CD4-positive, alpha-beta T cell treated with Interleukin-4 for 4 hours (primary cell): ENCODE results near the gene WWOX.

ENCODE experiments used
- DNase-seq: peaks from one replicate; pipeline ENCODE4 v3.0.0-alpha.2; 2020

Gene WWOX

DNA sequence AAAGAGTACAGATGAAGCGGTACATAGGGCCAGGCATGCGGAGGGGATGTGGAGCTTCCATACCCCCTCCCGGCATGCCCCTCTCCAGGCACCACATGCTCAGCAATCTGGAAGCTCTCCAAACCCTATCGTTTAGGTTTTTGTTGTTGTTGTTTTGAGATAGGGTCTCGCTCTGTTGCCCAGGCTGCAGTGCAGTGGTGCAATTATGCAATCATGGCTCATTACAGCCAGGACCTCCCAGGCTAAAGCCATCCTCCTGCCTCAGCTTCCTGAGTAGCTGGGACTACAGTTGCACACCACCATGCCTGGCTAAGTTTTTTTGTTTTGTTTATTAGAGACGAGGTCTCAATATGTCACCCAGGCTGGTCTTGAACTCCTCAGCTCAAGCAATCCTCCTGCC is 50.8 kb downstream of the WWOX start:
- DNase-seq, result no peak

- DNase-seq, result no peak
Measured at GRCh38 chr16:78154729-78155461, 55.4 kb downstream of the WWOX start.

GRCh38 chr16:78155791-78156345 is 56.4 kb downstream of the WWOX start:
- no peak for DNase-seq

GRCh38 chr16:78161023-78161729 is 61.7 kb downstream of the WWOX start:
- DNase-seq, result no peak

DNA sequence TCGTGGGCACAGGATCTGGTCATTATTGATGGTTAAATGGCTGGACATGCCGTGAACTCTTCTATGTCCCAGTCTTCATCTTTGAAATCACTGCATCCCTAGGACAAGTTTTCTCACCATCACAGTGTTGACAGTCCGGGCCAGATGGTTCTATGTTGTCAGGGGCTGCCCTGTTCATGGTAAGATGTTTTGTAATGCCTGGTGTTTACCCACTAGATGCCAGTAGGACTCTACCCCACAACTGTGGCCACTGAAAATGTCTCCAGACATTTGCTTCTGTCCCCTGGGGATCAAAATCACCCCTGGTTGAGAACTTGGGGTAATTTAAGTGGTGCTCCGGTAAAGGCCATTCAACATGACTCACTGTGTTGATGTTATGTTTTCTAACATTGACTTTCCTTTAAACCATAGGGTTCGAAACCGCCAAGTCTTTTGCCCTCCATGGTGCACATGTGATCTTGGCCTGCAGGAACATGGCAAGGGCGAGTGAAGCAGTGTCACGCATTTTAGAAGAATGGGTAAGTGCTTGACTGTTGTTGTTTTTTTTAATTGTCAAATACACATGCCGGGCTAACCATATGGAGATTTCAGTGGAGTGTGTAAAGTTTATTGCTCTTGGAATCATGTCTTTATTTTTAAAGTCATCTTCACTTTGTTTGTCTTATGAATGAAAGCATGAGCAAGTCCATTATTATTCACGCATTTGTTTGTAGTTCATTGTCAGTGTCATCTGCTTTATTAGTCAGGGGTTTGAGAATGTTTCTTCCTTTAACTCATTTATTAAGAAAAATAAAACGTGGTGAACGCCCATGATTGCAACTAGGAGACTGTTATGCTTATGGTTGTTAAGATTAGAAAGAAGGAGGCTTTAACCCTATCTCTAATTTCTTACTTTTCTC is 64.6 kb downstream of the WWOX start:
- no peak for DNase-seq

- no peak for DNase-seq
Measured at GRCh38 chr16:78170494-78170933, 71.1 kb downstream of the WWOX start.

GRCh38 chr16:78175287-78175686 is 75.8 kb downstream of the WWOX start:
- no peak for DNase-seq

- DNase-seq, result no peak
Measured at GRCh38 chr16:78176435-78176834, 77.0 kb downstream of the WWOX start.

DNA sequence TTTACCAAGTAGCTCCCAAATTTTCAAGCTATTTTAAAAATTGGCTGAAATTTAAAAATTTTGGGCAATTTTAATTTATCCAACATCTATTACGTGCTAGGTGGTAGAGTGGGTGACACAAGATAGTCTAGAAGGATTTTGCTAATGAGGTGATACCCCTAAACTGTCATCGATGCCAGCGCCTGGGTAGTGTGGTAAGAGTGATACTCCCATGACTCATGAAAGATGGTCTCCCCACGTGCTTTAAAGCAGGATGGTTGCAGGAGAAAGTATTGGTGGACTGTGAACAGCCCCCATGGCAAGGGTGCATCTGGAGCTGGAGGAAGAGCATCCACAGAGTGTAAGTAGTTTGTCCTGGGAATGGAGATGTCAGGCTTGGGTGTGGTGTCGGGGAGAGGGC is 77.8 kb downstream of the WWOX start:
- DNase-seq, result no peak

DNA sequence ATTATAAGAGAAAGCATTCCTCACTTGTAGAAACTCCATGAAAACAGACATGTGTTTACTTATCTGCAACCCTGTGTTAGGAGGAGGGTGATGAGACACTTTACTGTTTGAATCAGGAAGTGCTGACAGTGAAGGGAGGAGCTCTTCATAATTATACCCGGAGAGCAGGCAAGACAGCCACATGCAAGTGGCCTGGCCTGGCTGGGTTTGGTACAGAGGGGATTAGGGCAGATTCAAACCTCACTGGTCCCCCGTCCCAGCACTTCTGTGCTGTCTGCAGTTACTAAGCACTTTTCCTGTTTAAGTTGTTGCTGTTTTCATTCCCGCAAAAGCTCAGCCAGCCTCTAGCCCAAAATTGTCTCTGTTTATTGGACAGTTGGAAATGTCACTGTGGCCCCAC is 78.5 kb downstream of the WWOX start:
- DNase-seq, result no peak

DNA sequence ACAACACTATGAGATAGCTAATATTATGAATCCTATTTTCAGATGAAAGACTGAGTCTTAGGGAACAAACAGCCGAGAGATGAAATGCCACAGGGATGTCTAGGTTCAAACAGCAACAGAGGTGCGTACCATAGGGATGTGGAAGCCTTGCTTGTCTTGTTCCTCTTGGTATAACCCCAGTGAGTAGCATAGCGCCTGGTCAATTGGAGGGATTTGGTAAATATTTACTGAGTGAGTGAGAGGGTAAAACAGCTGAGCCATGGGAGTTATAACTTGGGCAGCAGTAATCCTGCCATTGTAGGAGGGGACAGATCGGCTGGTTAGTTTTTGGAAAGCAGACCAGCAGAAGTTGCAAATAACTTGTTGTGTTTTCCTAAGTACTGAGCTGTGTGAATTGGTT is 80.2 kb downstream of the WWOX start:
- no peak for DNase-seq

DNA sequence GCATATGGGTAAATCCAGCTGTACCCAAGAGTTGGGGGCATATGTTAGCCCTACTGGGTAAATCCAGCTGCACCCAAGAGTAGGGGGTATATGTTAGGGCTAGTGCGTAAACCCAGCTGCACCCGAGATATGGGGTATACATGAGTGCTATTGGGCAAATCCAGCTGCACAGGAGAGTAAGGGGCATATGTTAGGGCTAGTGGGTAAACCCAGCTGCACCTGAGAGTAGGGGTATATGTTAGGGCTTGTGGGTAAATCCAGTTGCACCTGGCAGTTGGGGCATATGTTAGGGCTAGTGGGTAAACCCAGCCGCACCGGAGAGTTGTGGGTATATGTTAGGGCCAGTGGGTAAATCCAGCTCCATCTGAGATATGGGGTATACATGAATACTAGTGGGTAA is 80.9 kb downstream of the WWOX start:
- no peak for DNase-seq

GRCh38 chr16:78183437-78184237 is 84.2 kb downstream of the WWOX start:
- DNase-seq, result no peak

DNA sequence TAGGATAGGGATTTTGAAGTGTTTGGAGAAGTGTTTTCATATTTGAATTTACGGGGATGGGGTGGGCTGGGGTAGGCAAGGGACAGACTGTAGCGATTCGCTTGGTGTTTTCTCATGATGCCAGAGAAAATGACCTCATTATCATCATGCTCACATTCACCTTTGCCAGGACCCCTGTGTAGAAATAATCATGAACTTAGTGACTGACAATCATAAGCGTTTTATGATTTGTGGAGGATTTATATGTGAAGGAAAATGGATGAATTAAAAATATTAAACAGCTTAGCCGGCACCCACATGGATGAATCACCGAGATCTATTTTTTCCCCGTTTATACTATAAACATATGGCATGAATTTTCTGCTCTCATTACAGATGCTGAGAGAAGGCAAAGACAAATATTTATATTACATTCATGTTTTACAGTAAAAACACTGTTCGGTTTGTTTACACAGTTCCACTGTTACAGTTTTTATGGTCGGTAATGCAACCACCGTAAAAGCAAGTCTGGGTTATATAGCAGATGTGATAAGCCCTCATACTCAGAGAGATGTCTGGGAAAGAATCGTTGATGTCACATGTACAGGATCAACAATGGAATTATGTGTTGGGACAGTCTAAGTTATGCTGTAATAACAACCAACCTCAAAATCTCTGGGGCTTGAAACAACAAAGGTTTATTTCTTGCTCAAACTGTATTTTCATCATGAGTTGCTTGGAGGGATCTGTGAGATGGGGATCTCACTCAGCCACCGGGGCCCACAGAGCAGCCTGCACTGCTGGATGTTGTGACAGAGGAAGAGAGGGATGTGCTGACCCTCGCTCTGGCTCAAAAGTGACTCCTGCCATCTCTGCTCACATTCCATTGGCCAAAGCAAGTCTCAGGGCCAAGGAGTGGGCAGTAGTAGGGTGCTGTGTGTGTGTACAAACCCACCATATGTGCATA is 85.1 kb downstream of the WWOX start:
- DNase-seq, result no peak

DNA sequence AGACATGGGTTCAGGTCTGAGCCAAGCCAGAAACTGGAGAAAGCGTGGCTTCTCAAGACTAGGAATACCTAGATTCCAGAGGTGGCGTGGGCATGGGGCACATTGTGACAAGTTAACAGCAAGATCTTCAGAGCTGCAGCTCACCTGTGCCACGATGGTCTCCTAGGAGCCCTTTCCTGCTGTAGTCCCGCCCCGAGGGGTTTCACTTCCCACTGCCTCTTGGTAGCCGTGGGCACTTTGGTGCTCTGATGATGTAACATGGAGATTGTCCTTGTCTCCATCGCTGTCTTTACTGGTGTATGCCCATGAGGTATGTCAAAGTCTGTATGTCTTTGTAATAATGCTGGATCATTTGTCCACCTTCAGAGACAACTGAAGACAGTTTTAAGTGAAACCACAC is 89.7 kb downstream of the WWOX start:
- DNase-seq, result no peak

DNA sequence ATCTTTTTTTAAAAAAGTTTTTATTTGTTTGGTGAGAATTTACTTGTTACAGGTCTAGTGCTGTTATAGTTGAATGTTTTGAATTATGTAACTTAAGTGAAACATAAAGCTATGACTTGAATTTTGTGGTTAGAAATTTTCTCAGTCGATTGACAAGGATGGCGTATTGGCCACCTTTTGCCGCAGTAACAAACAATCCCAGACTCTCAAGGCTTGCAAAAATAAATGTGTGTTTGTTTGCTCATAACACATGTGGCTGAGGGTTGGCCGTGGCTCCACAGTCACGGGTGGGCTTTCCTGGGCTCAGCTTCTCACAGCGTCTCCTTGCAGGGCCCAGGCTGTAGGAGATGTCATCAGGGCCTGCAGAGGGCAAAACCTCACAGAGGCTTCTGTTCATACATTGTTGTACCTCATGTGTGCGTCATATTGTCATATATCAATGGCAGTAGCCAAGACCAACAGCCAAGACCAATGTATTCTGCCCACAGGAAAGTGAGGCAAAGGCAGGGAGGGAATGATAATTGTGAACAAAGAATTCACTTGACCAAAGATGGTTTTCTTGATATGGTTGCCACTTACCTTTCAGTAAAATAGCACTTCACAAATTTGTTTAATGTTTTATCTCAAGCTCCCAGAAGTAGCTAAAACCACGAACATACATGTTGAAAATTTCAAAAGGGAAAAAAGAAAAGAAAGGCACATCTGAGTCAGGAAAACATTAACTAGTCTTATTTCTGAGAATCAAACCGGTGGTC is 93.5 kb downstream of the WWOX start:
- DNase-seq, result no peak

- no peak for DNase-seq
Measured at GRCh38 chr16:78194948-78195347, 95.5 kb downstream of the WWOX start.

DNA sequence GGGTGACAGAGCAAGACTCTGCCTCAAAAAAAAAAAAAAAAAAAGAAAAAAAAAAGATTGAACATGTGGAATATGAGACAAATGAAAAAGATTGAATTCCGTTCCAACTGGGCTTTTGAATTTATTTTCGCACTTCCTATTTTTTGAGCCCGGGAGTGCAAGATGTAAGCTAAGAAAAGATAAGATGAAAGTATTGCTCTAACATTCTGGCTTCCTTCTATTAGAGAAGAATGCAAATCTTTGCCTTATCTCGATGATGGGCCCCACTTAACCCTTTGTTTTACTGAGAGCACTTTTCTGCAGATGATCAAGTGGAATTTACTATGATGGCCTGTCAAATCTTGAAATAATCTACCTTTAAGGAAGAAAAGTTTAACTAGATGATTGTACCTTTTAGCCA is 96.3 kb downstream of the WWOX start:
- DNase-seq, result no peak

DNA sequence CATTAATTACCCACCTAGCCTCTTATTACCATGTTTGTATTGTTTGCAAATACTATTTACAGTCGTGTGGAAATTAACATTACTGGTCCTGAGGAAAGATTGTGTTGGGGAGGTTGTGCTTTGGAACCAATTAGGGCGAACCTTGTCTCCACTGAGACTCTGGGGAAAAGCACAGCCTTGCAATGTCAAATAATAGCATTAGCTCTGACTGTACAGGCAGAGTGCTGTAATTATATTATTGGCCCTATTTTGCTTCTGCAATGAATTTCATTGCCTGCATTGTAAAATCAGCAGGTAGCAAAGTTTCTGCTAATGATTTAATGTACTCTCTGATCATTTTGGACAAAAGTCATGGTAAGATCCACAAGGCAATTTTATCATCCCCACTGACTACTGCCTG is 97.0 kb downstream of the WWOX start:
- DNase-seq, result no peak

GRCh38 chr16:78198288-78198687 is 98.8 kb downstream of the WWOX start:
- DNase-seq, result no peak
